Karpas-422 (cell line): ENCODE results near the gene S100PBP. TPM values are rescaled to one million over a fixed set of nuclear protein-coding genes. Genes with fewer than 3 reads are reported as not detected.

ENCODE experiments used
- DNase-seq: peaks from one replicate; pipeline ENCODE4 v3.0.0-alpha.2; 2015
- H2AFZ ChIP-seq: fragments of 200-600 bp; sonication (generic); 2 replicates; pipeline ENCODE4 v1.6.1; 2014; ENCODE audit warnings: antibody characterized with exemption, low read length, mixed read lengths
- H3K27ac ChIP-seq: fragments of 200-600 bp; sonication (generic); 2 replicates; pipeline ENCODE4 v1.5.1; 2014; ENCODE audit warnings: mild to moderate bottlenecking, low read length, moderate library complexity
- H3K27me3 ChIP-seq: fragments of 200-600 bp; sonication (generic); 2 replicates; pipeline ENCODE4 v1.6.1; 2014; ENCODE audit warnings: low read length, mixed read lengths
- H3K36me3 ChIP-seq: fragments of 200-600 bp; sonication (generic); 2 replicates; pipeline ENCODE4 v1.6.1; 2014; ENCODE audit warnings: low read length, mixed read lengths; ENCODE audit not compliant: insufficient read depth
- H3K4me1 ChIP-seq: fragments of 200-600 bp; sonication (generic); 2 replicates; pipeline ENCODE4 v1.6.1; 2014; ENCODE audit warnings: mild to moderate bottlenecking, low read length, mixed read lengths
- H3K4me2 ChIP-seq: fragments of 200-600 bp; sonication (generic); 2 replicates; pipeline ENCODE4 v1.6.1; 2014; ENCODE audit warnings: low read length, low read depth, mild to moderate bottlenecking; ENCODE audit not compliant: poor library complexity, severe bottlenecking
- H3K4me3 ChIP-seq: fragments of 200-600 bp; sonication (generic); 2 replicates; pipeline ENCODE4 v1.5.1; 2014; ENCODE audit warnings: mild to moderate bottlenecking, antibody characterized with exemption, low read length, mixed read lengths
- H3K79me2 ChIP-seq: fragments of 200-600 bp; sonication (generic); 2 replicates; pipeline ENCODE4 v1.6.1; 2014; ENCODE audit warnings: mild to moderate bottlenecking, low read length, mixed read lengths
- H3K9ac ChIP-seq: fragments of 200-600 bp; sonication (generic); 2 replicates; pipeline ENCODE4 v1.6.0; 2014; ENCODE audit warnings: low read length
- H3K9me2 ChIP-seq: fragments of 200-600 bp; sonication (generic), shearing (Covaris generic); replicated peaks from 2 replicates; pipeline ENCODE4 v1.6.0; 2014; ENCODE audit warnings: mild to moderate bottlenecking, low read length, moderate library complexity; ENCODE audit not compliant: insufficient read depth
- H3K9me3 ChIP-seq: fragments of 300-700, 200-600 bp; sonication (generic); 2 replicates; pipeline ENCODE4 v1.6.1; 2014; ENCODE audit warnings: low read length, mixed read lengths
- H4K20me1 ChIP-seq: fragments of 200-600 bp; sonication (generic); 2 replicates; pipeline ENCODE4 v1.6.1; 2014; ENCODE audit warnings: mild to moderate bottlenecking, antibody characterized with exemption, low read length, low read depth; ENCODE audit not compliant: insufficient read depth
- total RNA-seq: library from RNA; depleted of rRNA; stranded (reverse); fragments of >200 nt; shearing (Covaris generic); gene quantifications from 2 replicates; pipeline ENCODE4 v1.2.3, GENCODE V29; 2014; ENCODE audit warnings: low replicate concordance

Gene S100PBP
- total RNA-seq, 1 experiment from 2014 or later = 23.7 TPM

DNA sequence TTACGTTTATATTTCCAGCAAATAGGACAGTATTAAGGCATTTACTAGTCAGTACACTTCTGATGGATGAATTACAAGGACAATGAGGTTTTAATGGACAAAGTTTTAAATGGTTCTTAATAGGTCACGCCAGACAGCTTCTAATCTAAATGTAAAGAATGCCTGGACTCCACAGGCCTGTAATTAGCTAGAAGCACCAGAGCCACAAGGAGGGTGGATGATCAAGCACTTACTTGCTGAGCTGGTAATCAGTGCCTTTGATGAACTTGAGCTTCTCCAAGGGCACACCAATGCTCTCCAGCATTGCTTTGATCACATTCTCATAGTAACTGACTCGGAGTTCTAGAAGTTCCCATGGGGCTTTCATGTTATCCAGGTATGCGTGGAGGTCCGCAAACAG is 7.1 kb upstream of the S100PBP start:
- no peak for DNase-seq
- no peak overlapping the region for H2AFZ ChIP-seq
- no peak overlapping the region for H3K4me3 ChIP-seq
- peaks cover 73% of the 10 kb centered on the region for H3K79me2 ChIP-seq
- H3K9me3 ChIP-seq = no peaks in the 10 kb centered on the region
- H3K27ac ChIP-seq = no peak overlapping the region
- no peak overlapping the region for H3K4me2 ChIP-seq
- H4K20me1 ChIP-seq = peaks cover 13% of the 10 kb centered on the region; the same call in 1 of the 2 replicates
- H3K36me3 ChIP-seq = peaks cover 52% of the 10 kb centered on the region
- H3K27me3 ChIP-seq = no peaks in the 10 kb centered on the region
- H3K9ac ChIP-seq = no peak overlapping the region
- peaks cover 16% of the 10 kb centered on the region for H3K4me1 ChIP-seq
- H3K9me2 ChIP-seq = no peaks in the 10 kb centered on the region

DNA sequence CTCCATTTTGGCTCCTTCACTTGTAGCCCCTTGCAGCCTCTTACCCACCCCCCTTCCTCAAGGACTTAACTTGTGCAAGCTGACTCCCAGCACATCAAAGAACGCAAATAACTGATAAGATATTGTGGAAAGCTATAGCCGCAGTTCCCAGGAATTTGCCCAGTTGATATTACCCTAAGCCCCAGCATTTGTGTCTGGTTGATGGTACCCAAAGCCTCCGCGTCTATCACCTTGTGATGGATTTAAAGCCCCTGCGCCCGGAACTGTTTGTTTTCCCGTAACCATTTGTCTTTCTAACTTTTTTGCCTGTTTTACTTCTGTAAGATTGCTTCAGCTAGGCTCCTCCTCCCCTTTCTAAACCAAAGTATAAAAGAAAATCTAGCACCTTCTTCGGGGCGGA is 6.2 kb upstream of the S100PBP start:
- peaks cover 79% of the 10 kb centered on the region for H3K79me2 ChIP-seq
- no peaks in the 10 kb centered on the region for H3K9me2 ChIP-seq
- no peak overlapping the region for H2AFZ ChIP-seq
- H3K27me3 ChIP-seq = no peaks in the 10 kb centered on the region
- DNase-seq = no peak
- H3K36me3 ChIP-seq = peaks cover 49% of the 10 kb centered on the region
- peaks cover 22% of the 10 kb centered on the region for H3K4me1 ChIP-seq
- no peak overlapping the region for H3K27ac ChIP-seq
- no peak overlapping the region for H3K4me2 ChIP-seq
- no peak overlapping the region for H3K9ac ChIP-seq
- no peaks in the 10 kb centered on the region for H3K9me3 ChIP-seq
- H4K20me1 ChIP-seq = peaks cover 13% of the 10 kb centered on the region; the same call in 1 of the 2 replicates
- no peak overlapping the region for H3K4me3 ChIP-seq

DNA sequence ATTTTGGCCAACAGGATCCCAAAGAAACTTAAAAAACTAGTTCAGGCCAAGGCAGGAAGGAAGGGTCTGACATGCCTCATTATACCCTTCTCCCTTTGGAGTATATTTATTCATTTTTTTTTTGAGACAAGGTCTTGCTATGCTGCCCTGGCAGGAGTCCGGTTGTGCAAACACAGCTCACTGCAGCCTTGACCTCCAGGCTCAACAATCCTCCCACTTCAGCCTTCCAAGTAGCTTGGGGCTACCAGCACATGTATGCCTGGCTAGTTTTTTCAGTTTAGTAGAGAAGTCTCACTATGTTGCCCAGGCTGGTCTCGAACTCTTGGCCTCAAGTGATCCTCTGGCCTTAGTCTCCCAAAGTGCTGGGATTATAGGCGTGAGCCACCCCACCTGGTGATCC is 5.5 kb upstream of the S100PBP start:
- Histone ChIP-seq H4K20me1 (peaks cover 13% of the 10 kb centered on the region; the same call in 1 of the 2 replicates), H3K4me1 (peaks cover 22% of the 10 kb centered on the region), H3K36me3 (peaks cover 42% of the 10 kb centered on the region), H3K9me2 (no peaks in the 10 kb centered on the region), H3K4me2 (no peak overlapping the region), H3K27me3 (no peaks in the 10 kb centered on the region), H2AFZ (no peak overlapping the region), H3K9me3 (no peaks in the 10 kb centered on the region), H3K9ac (no peak overlapping the region), H3K79me2 (peaks cover 79% of the 10 kb centered on the region), H3K27ac (no peak overlapping the region), H3K4me3 (no peak overlapping the region)
- no peak for DNase-seq

DNA sequence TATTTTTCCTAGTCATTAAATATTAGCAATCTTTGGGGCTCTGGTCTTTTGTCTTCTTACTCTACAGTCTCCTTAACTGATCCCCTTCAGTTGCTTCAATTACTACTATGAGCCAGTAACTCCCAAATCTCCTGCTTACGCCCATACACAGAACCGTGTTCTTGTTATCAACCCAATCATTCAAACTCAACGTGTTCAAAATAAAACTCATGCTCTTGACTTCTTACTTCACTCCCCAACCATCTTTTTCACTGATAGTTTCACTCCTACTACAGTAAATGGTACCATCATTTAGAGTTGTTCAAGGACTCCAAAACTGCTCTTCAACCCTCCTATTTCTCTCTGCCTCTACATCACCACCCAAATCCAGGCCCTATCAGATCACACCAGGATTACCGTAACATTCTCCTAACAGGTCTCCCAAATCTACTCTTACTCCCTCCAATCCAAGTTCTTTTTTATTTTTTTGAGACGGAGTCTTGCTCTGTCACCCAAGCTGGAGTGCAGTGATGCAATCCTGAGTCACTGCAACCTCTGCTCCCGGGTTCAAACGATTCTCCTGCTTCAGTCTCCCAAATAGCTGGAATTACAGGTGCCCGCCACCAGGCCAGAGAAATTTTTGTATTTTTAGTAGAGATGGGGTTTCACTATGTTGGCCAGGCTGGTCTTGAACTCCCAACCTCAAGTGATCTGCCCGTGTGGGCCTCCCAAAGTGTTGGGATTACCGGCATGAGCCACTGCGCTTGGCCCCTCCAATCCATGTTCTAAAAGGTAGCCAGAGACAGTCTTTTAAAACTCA is 3.3 kb upstream of the S100PBP start:
- no peak overlapping the region for H3K9ac ChIP-seq
- H3K9me3 ChIP-seq = no peaks in the 10 kb centered on the region
- peaks cover 13% of the 10 kb centered on the region; the same call in 1 of the 2 replicates for H4K20me1 ChIP-seq
- peaks cover 90% of the 10 kb centered on the region for H3K79me2 ChIP-seq
- H2AFZ ChIP-seq = no peak overlapping the region
- H3K27ac ChIP-seq = no peak overlapping the region
- no peaks in the 10 kb centered on the region for H3K27me3 ChIP-seq
- peaks cover 31% of the 10 kb centered on the region for H3K36me3 ChIP-seq
- no peak for DNase-seq
- H3K4me2 ChIP-seq = no peak overlapping the region
- H3K9me2 ChIP-seq = no peaks in the 10 kb centered on the region
- no peak overlapping the region for H3K4me3 ChIP-seq
- peaks cover 31% of the 10 kb centered on the region for H3K4me1 ChIP-seq

DNA sequence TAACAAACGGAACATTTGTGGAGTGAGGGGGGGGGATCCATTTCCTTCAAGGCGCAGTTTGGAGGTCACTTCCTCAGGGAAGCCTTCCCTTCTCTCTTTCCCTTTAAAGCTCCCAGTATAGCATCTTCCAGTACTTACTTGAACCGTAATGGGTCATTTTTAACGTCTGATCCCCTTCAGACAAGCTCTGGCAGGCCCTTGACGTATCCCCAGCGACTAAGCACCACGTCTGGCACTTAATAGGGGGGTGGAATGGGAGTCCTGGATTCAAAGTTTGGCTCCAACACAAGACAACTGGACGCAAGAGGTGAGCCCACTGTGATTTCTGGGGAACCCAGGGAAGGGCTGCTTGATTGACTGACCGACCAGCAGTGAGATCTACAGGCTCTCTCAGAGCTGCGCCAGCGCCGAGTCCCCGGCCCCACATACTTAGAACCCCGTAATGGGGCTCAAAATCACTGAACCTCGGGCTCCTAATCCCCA is 736 bp upstream of the S100PBP start:
- Histone ChIP-seq H3K36me3 (0 out of 2 replicates have a peak, but pooled peaks cover 13% of the 10 kb centered on the region), H3K27me3 (no peaks in the 10 kb centered on the region), H3K9me3 (no peaks in the 10 kb centered on the region), H3K4me2 (peak overlapping the region; percentile 94), H3K9me2 (no peaks in the 10 kb centered on the region), H3K79me2 (peaks cover 96% of the 10 kb centered on the region), H3K27ac (peak overlapping the region; percentile 84), H2AFZ (no peak overlapping the region), H4K20me1 (peaks cover 11% of the 10 kb centered on the region; the same call in 1 of the 2 replicates), H3K4me3 (peak overlapping the region; percentile 83), H3K9ac (peak overlapping the region; percentile 94), H3K4me1 (peaks cover 47% of the 10 kb centered on the region)
- no peak for DNase-seq

DNA sequence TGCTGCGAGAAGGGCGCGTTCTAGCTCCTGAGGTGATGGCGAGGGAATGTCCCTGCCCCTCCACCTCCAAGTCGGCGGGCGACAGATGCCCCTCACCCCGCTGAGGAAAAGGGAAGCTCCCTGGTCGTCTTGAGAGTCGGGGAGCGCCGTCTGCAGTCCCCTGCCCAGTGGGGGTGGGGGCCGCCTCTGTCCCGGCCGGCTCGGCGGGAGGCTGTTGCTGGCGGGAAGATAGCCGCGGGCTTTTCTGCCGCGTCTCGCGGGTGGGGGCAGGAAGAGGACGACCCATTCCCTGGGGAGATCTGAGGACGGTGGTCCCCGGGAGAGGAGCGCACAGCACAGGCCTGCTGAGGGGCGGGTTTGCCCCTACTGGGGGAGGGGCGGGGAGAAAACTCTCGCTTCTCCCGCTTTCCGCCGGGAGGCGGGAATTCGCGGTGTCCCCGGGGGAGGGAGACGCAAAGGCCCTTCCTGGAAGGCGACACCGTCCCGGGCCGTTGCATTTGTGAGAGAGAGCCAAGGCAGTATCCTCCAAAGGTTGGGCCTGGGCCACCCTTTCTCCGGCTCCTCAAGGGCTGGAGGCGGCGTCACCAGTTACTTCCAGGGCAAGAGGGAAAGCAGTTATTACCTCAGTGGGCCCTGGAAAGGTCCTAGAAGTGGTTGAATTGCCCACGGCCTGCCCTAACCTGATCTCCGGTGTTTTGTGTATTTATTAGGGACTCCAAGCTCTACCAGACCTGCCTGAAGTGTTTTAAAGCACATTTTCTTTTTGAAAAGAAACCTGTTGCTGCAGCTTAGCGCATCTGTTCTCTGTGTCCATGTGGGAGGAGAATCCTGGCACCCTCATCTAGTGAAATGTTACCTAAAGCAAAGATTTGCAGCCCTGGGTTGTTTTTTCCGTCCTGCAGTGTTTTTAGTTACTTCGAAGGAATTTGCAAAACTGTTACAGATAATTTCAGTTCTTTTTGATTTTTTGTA is 648 bp downstream of the S100PBP start:
- Histone ChIP-seq H3K4me2 (peak overlapping the region; percentile 91), H3K4me3 (peak overlapping the region; percentile 83), H2AFZ (no peak overlapping the region; the same call in 1 of the 2 replicates), H3K9me2 (no peaks in the 10 kb centered on the region), H3K9ac (peak overlapping the region; percentile 97), H3K36me3 (0 out of 2 replicates have a peak, but pooled peaks cover 10% of the 10 kb centered on the region), H3K27ac (peak overlapping the region; percentile 89), H3K4me1 (peaks cover 54% of the 10 kb centered on the region), H4K20me1 (0 out of 2 replicates have a peak, but pooled peaks cover 5% of the 10 kb centered on the region), H3K9me3 (no peaks in the 10 kb centered on the region), H3K27me3 (no peaks in the 10 kb centered on the region), H3K79me2 (peaks cover 93% of the 10 kb centered on the region)
- peak; percentile 82 for DNase-seq

DNA sequence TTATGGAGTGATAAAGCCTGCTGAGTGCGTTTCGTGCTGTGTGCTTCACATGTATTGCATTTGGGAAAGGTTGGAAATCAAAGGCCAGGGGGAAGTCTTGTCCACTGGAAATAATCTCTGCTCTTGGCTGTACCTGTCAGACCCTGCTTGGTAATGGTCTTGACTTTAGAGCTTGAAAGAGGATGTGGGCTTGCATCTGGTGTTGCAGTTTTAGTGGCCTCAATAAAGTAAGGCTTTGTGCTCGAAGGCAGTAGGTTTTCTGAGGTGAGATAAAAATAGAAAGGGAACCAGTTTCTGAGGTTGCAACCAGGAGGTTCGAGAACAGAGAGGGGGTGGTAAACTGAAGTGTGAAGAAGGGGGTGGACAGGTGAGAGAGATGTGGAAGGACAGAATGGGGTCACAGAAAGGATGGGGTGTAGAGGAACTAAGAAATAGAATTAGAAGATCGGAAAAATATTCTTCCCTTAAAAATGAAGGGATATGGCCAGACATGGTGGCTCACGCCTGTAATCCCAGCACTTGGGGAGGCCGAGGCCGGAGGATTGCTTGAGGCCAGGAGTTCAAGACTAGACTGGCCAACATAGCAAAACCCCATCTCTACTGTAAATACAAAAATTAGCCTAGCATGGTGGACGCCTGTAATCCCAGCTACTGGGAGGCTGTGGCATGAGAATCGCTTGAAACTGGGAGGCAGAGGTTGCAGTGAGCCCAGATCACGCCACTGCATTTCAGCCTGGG is 1.5 kb downstream of the S100PBP start:
- Histone ChIP-seq H4K20me1 (no peaks in the 10 kb centered on the region), H3K4me1 (peaks cover 52% of the 10 kb centered on the region), H3K27ac (peak overlapping the region; percentile 89), H3K79me2 (peaks cover 87% of the 10 kb centered on the region), H2AFZ (no peak overlapping the region), H3K9me2 (no peaks in the 10 kb centered on the region), H3K4me2 (peak overlapping the region; percentile 91), H3K9ac (peak overlapping the region; percentile 97), H3K4me3 (peak overlapping the region; percentile 83), H3K9me3 (no peaks in the 10 kb centered on the region), H3K27me3 (no peaks in the 10 kb centered on the region), H3K36me3 (0 out of 2 replicates have a peak, but pooled peaks cover 4% of the 10 kb centered on the region)
- peak; percentile 81 for DNase-seq
